GDM1 (cell line): ENCODE data around the gene ASB7.
"Not testable (repeated sequence)": the region's sequence is repeated elsewhere in the genome, so short reads cannot be mapped to it uniquely, and the experiment has no call there.

Experiments used
- DNase-seq: peaks from one replicate; lab custom pipeline; 2025; lab: John Stamatoyannopoulos, UW

Gene ASB7, protein sequence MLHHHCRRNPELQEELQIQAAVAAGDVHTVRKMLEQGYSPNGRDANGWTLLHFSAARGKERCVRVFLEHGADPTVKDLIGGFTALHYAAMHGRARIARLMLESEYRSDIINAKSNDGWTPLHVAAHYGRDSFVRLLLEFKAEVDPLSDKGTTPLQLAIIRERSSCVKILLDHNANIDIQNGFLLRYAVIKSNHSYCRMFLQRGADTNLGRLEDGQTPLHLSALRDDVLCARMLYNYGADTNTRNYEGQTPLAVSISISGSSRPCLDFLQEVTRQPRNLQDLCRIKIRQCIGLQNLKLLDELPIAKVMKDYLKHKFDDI

DNA sequence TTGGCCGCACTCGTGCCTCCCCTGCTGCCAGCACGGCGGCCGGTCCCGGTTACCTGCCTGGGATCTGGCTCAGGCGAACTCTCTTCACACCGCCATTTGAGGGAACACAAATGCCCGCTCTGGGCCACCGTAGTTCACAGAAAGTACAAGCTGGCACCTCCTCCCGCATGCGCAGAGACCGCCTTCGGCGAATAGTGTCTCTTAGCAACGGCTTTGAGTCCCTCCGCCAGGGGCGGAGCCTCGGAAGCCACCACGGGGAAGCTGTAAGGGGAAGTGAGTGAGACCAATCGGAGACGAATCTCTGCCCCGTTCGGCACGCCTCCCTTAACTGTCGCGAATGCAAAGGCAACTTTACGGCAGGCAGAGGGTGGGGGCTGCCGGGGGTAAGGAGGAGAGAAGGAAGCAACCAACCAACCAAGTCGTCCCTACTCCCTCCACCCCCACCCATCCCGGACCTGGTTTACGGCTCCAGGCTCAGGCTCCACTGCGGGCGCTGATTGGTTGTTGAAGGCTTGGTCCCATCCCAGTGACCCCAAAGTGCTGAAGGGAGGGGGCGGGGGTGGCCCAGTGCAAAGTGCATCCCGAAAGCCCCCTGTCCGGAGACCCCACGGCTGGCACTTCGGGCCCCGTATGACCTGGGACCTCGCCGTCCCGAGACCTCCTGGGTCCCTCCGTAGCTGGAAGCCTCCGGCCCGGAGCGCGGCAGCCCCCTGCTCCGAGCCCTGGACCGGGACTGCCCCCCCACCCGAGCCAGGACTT lies at the start of gene ASB7, which contains the start of gene LINS1:
TSS of gene ASB7 (plus strand) at position 526 of the 759 bp plus-strand sequence. CDS start 9,628 bp downstream, outside the sequence.
TSS of gene LINS1 (minus strand) at position 121 of the 759 bp plus-strand sequence. CDS start 21,342 bp downstream, outside the sequence.
- peak; percentile 100 for DNase-seq

DNA sequence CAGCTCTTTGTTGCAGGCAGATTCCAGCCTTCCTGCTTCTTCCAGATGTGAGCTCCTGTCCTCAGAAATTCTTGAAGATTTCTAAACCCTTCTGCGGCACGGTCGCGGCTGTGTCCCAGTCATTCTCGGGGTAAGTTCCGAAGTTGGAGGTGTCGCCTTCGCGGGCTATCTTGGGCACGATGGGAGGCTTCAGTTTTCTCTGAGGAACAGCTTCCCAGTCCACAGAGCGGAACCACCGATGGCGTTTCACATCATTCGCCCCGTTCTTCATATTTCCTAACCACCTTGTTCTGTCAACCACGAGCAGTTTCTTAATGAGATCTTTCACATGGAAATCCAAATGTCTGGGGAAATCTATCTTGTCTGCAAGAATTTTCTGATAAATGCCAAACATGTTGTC lies 48.9 kb upstream of the ASB7 start:
- no peak for DNase-seq

DNA sequence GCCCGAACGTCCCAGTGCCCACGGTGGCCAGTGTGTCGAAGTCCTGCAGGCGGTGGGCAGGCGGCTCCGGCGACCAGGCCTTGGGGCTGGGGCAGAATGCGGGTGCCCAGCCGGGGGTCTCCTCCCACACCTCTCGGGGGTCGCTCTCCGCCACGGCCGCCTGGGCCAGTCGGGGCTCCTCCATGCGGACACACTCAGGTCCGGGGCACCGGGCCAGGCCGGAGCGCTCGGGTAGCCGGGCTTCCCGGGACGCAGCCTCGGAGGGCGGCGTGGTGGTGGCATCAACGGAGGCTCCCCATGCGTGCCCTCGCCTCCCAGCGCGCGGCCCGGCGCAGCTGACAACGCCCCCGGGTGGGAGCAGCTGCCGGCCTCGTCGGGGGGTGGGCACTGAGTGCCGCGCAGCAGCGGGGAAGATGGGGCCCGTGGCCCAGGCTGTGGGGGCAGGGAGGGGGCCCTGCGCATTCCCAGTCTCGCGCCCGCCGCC lies 43.6 kb upstream of the ASB7 start:
- DNase-seq: no peak

DNA sequence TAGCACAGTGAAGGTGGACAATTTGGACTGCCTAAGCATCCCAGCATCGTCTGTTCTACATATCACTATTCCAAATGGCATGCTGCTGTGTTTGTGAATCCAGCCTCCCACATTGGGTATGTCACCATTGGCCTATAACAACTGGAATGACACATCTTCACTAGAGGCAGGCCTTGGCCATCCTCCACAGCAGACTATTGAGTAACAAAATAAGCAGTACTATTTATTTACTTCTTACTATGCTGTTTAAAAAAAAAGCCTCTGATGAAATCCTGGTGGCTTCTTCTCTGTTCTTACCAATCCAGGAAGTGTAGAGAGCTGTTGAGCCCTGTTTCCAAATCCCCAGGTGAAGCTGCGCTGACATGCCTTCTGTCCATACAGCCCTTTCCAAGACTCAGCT lies 43.1 kb upstream of the ASB7 start:
- DNase-seq: no peak

DNA sequence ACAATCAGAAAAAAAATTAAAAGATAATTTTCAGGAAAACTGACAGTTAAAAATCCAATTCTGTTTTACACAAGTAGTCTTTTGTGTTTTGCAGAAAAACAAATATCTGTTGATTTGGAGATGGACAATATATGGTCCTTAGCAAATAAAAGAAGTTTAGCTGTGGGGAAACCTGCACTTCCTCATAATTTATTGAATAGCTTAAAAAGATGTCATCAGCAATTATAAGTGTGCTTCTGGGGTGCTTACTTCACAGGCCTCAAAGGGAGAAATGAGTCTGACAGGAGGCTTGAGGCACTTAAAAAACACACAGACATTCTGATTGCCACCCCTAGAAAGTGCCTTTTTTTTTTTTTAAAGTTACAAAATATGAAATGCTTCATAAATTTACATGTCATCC lies 42.1 kb upstream of the ASB7 start:
- DNase-seq: no peak

DNA sequence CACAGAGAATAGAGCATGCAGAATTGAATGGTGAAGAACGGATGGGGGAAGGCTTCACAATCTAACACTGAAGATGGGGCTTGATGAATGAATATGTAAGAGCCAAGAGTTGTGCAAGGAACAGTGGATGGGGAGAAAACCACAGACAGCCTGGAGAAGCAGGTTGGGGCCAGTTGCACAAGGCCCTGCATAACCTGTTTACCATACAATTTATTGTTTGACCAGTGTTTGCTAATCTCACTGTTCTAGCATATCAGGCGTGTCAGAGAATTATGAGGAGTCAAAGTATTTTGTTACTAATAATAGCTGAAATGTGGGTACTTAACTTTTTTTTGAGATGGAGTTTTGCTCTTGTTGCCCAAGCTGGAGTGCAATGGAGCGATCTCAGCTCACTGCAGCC lies 36.8 kb upstream of the ASB7 start:
- DNase-seq: no peak

DNA sequence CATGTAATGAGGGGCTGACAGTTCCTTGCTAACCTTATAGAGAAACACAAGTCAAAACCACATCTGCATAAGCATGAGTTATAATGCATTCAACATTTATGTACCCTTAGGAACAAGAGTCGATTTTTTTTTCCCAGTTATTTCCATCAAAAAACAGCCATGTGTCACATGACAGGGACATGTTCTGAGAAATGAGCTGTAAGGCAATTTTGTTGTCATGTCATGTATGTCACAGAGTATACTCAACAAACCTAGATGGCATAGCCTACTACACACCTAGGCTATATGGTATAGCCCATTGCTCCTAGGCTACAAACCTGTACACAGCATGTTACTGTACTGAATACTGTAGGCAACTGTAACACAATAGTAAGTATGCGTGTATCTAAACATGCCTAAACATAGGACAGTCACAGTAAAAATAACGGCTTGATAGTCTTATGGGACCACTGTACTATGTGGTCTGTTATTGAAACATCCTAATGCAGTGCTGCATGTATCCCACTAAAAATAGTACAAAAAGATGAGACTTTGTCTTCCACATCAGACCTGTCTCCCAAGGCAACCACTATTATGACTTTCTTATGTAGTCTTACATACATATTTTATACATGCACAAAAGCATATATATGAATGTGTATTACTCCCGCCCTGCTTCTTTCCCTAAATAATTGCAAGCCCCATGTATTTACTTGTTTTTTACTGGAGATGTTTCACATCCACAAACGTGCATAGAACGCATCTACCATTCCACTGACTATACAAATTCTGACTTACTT lies 35.4 kb upstream of the ASB7 start:
- no peak for DNase-seq

DNA sequence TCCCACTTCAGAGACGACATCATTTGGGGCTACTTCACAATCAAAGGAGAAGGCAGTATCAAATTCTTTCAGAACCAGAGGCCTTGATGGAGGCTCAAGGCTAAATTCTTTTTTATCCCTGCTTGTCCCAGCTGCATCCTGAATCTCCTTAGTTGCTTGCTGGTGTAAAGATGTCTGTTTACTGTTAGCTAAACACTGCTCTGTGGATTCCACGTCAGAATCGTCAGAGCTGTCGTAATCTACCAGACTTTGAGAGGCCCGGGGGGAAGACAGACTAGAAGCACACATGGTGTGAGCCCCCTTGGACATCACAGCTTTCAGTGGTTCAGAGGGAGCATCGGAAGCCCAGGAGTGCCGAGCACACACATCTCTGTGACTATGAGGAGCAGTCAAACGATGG lies 33.0 kb upstream of the ASB7 start:
- DNase-seq: no peak

DNA sequence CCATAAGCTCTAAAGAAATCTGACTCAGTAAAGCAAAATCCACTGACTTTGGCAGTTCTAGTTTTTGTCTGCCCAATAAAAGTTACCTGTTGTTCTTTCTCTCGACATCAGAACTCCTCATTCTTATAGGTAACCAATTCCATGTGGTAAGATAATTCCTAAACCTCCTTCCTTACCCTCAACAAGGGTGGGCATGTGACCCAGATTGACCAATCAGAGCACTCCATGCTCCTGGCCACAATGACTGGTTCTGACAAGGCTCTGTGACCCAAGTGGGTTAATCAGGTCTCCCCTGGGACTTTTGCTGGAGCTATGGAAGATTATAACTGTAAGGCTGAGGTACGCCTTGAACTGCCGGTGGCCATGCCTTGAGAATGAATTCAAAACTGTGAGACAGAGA lies 32.1 kb upstream of the ASB7 start:
- no peak for DNase-seq

DNA sequence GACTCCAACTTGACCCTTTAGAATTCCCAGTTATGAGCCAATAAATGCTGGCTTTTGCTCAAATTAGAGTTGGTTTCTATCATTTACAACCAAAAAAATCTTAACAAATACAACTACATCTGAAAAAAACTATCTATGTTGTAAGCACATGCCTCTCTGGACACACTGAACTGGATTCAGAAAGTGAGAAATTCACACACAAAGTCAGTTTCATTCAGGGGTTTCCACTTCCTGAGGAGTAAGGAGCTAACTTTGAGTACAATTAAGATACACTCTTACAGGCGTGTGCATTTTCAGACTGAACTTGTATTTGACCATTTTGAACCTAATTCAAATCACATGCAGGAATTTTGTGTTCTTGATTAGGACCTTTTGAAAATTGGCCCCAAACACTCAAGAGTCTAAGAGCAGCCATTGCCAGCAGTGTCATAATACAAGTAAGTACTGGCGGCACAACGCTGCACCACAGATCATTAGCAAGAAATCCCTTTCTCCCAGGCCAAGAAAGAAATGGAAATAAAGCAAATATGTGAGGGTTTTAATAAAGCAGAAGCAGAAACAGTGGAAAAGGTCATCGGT lies 31.6 kb upstream of the ASB7 start:
- no peak for DNase-seq

DNA sequence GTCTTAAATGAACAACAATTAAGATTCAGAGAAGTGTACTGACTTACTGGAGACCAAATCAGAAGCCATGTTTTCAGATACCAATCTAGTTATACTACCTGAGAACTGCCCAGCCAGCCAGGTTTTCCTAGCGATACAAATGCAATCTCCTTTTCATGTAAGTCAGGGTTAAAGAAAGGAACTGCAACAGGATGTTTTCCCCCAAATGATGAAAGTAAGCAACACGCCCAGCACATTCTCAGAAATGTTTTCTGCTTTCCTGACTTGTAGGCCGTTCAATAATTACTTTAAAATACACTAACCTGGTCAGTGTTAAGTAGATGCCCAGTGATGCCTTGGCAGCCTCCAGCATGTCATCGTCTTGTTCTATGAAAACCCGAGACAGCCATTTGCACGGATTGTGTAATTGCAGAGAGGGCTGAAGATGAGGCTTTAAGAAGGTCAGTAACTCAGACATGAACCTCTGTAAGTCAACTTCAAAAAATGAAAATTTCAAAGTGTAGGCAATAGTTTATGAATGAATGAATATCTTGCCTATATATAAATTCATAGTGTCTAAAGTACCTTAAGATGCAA lies 30.7 kb upstream of the ASB7 start:
- DNase-seq: no peak

DNA sequence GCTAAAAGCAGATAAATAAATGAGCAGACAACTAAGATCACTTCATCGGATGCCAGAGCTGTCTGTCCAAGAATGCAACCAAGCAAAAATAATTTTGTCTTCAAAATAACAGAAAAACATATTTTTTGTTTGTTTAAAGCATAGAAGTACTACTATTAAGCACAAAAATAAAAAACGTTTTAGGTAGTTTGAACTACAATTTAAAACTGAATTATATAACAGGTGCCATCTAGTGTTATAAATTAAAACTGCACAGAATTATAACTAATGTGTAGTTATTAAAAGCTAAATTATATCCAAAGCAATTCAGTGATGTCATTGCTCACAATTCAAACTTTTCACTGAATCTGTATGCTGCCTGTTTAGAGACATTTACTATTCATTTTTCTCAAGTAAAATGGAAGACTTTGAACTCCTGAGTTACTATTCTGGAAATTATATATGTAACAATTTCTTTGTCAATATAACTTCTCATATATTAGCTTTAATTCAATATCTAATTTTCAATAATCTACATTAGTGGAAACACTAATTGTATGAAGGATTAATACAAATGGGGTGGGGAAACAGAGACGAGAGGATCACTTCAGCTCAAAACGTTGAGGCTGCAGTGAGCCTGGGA lies 29.9 kb upstream of the ASB7 start:
- no peak for DNase-seq

DNA sequence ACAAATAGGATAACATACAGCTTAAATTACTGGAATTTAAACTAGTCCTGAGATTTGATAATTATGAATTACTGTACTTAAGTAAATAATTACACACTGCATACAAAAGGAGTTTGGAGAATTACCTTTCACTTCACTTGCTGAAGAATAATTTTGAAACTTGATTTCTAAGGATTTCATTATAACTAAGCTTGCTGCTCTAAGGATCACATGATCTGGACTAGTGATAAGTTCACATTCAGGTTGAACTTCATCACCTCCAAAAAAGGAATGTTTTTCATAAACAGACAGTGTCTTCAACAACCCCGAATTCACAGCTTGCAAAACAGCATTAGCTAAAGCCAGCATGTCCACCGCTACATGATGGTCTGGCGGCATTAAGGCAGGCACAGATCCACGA lies 28.9 kb upstream of the ASB7 start:
- DNase-seq: no peak

DNA sequence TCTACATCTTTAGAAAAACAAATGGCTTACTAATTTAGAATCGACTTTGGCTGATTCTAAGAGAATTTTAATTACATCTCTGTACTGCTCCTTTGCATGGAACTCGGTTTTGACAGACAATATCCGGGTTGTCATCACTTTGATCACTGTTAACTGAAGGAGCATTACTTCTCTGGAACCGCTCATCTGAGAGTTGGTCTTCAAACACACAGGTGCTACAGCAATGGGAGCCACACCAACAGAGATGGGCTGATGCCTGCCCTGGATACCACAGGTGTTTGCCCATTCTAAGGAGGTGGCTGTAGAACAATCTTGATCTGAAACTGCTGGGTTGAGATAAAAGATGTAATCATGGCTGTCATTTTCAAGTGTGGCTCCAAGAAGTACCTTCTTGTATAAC lies 22.0 kb upstream of the ASB7 start:
- DNase-seq: no peak

DNA sequence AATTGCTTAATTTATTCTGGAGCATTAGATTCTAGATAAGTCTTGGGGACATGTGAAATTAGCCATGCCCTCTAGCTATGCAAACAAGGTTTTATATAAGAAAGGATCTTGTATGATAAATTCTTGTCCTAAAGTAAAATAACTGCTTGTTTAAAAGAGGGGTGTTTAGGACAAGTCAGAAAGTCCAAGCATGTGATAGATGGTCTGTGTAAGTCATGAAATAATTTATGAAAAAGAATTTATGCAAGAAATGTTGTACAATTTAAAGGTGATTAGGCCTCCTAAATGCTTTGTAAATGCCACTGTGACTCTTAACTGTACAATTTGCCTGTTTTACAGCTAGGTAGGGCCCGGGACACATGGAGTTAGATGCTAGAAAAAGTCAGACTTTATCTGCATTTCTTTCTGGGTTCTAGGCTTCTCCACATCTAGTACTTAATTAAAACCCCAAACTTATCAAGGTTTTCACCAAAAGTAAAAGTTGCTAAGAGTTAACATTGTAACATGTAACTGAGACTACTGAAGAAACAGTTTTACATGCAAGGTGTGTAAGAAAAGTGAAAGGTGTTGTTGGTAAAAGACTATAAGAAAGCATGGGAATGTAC lies 13.6 kb upstream of the ASB7 start:
- DNase-seq: no peak

DNA sequence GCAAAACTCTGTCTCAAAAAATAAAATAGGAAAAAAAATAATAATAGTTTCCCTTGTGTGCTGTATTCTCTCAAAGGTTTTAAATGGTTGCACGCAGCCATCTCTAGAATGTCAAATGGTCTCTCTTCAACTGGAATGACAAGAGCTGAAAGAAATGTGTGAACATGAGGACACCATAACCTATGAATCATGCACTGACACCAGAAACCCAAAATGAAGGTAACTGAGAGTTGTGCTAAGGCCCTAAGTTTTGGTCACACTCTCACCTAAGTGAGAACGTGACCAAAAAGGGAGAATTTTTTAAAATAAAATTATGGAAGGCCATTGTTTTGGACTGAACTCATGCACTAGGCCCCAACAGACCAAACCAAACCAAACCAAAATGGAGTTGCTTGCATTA lies 11.2 kb upstream of the ASB7 start:
- DNase-seq: not testable (repeated sequence)

DNA sequence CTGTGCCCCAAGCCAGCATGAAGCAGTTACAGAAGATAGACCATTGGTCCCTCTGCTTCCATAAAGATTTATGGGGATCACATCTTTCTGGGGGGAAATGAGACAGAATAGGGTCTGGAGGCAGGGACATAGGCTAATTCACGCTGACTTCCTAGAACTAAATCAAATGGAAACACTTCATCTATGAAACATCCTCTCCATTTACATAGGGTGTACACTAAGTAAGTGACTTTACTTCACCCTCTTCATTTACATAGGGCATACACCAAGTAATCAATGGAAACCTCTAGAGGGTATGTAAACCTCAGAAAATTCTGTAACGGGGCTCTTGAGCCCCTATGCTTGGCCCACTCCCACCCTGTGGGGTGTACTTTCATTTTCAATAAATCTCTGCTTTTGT lies 10.6 kb upstream of the ASB7 start:
- no peak for DNase-seq

DNA sequence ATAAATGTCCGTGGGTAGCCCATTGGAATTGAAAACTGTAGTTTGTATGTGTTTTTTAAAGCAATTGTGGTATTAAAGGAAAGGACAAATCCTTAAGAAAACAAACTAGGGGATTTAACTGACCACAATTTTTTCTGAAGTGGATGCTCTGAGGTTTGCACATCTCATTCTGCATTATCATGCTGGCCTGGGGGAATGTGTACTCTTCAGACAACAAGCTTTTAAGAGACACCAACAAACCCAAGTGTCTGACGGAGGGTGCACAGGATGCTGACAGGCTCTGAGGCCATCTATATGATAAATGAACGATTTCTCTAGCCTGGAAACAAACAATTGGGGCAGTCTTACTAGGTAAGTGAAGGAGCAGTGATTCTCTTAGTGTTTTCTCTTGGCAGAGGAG lies 9.5 kb upstream of the ASB7 start:
- DNase-seq: no peak

DNA sequence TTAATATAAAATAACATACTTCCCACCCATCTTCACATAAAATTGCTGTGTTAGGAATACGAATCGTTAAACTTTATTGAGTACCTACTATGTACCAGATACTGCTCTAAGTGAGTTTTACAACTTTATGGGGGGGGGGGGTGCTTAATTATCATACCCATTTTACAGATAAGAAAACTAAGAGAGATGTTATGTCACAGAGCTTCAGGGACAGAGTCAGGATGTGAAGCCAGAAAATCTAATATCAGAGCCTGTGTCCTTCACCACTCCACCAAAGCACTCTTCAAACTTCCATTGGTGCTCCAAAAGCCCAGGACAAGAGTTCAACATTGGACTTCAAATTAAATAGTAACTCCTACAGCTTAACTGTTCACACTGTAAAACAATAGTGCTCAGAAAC lies 9.0 kb upstream of the ASB7 start:
- DNase-seq: no peak

DNA sequence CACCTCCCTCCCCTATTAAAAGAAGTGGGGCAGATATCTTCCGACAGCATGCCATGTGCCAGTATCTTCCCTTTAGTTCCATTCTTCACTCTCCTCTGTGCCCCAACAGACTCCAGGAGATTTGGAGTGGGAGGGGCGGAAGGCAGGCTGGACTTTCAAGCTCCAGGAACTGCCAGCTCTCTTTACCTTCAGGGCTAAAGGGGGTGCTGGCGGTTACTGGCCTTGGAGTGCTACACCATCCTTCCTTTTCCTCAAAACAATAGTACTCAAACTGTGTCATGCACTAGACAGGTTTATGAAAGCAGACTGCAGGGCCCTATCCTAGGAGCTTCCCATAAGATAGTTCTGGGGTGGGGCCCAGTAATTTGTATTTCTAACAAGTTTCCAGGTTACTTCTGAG lies 6.4 kb upstream of the ASB7 start:
- DNase-seq: no peak

DNA sequence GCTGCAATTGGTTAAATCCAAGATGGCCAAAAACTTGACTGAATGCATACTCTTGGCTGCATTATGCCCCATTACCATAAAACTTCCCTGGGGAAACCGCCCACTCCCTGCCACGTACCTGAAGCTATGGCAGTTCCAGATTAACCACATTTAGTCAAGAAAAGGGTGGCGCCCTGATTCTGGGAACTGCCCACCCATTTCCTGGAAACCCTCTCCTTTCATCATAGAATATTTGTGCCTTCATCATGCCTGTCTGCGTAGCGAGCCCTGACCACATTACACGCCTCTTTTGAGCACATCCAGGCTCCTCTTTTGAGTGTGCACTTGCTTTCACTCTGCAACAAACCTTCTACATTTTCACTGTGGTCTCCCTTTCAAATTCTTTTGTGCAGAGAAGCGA lies 5.6 kb upstream of the ASB7 start:
- no peak for DNase-seq
